Activated T-cell treated with anti-CD3 and anti-CD28 coated beads for 1 hour (primary cell): ENCODE measurements around the gene AFF3.
"Not testable (repeated sequence)": the region's sequence is repeated elsewhere in the genome, so short reads cannot be mapped to it uniquely, and the experiment has no call there.

Source experiments
- DNase-seq: peaks from one replicate; pipeline ENCODE4 v3.0.0-alpha.2; 2020; ENCODE audit warnings: low read depth

Gene AFF3

GRCh38 chr2:99695130-99695943, 447.1 kb downstream of the AFF3 start:
- DNase-seq, result no peak

- no peak for DNase-seq
Measured at GRCh38 chr2:99694331-99694730, 448.1 kb downstream of the AFF3 start.

- DNase-seq, result no peak
Measured at GRCh38 chr2:99692785-99693184, 449.6 kb downstream of the AFF3 start.

- DNase-seq, result no peak
Measured at GRCh38 chr2:99691926-99692325, 450.5 kb downstream of the AFF3 start.

GRCh38 chr2:99689145-99689742, 453.1 kb downstream of the AFF3 start:
- no peak for DNase-seq

- DNase-seq, result no peak
Measured at GRCh38 chr2:99688699-99689098, 453.7 kb downstream of the AFF3 start.

- no peak for DNase-seq
Measured at GRCh38 chr2:99682275-99683060, 459.9 kb downstream of the AFF3 start.

- no peak for DNase-seq
Measured at GRCh38 chr2:99680946-99681345, 461.4 kb downstream of the AFF3 start.

GRCh38 chr2:99679518-99679917, 462.9 kb downstream of the AFF3 start:
- DNase-seq, result no peak

- DNase-seq, result no peak
Measured at GRCh38 chr2:99678625-99679024, 463.8 kb downstream of the AFF3 start.

- DNase-seq, result no peak
Measured at GRCh38 chr2:99677814-99678213, 464.6 kb downstream of the AFF3 start.

- DNase-seq, result no peak
Measured at GRCh38 chr2:99675130-99675661, 467.2 kb downstream of the AFF3 start.

GRCh38 chr2:99674090-99674489, 468.3 kb downstream of the AFF3 start:
- no peak for DNase-seq

- DNase-seq, result no peak
Measured at GRCh38 chr2:99672766-99673350, 469.5 kb downstream of the AFF3 start.

GRCh38 chr2:99670768-99671734, 471.3 kb downstream of the AFF3 start:
- DNase-seq, result no peak

GRCh38 chr2:99666256-99666655, 476.1 kb downstream of the AFF3 start:
- DNase-seq, result no peak

- no peak for DNase-seq
Measured at GRCh38 chr2:99663641-99664040, 478.7 kb downstream of the AFF3 start.

GRCh38 chr2:99662761-99663341, 479.5 kb downstream of the AFF3 start:
- no peak for DNase-seq

GRCh38 chr2:99661761-99662160, 480.6 kb downstream of the AFF3 start:
- not testable (repeated sequence) for DNase-seq

- DNase-seq, result no peak
Measured at GRCh38 chr2:99660616-99661406, 481.6 kb downstream of the AFF3 start.
